ENCODE results near the gene TMED5.

DNA sequence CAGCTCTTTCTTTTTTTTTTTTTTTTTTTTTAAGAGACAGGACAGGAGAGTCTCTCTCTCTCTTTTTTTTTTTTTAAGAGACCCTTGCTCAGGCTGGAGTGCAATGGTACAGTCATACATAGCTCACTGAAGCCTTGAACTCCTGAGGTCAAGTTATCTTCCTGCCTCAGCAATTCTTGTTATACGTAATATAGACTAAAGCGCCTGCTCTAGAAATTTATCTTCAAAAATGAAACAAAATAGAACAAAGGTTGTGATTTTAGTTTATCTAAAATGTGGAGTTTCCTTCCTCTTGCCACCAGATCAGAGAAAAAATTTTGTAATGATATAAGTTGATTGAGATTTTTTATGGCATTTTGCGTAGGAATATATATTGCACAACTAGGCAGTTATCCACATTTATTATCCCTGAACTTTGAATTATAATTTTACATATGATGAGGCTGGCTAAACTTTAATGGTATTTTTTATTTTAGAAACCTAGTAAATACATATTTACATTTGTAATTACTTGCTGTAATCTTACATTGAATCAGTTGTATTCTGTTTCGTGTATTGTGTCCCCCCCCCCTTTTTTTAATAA lies 56.9 kb downstream of the TMED5 start:
- TF ChIP-seq RFX5 (IDR thresholded peaks at IDR 0.05; ENCODE audit: low read depth, low read length) = no peak
- TF ChIP-seq, protein P1, sequence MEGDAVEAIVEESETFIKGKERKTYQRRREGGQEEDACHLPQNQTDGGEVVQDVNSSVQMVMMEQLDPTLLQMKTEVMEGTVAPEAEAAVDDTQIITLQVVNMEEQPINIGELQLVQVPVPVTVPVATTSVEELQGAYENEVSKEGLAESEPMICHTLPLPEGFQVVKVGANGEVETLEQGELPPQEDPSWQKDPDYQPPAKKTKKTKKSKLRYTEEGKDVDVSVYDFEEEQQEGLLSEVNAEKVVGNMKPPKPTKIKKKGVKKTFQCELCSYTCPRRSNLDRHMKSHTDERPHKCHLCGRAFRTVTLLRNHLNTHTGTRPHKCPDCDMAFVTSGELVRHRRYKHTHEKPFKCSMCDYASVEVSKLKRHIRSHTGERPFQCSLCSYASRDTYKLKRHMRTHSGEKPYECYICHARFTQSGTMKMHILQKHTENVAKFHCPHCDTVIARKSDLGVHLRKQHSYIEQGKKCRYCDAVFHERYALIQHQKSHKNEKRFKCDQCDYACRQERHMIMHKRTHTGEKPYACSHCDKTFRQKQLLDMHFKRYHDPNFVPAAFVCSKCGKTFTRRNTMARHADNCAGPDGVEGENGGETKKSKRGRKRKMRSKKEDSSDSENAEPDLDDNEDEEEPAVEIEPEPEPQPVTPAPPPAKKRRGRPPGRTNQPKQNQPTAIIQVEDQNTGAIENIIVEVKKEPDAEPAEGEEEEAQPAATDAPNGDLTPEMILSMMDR (conservative IDR thresholded peaks at IDR 0.05; ENCODE audit: low read depth, low read length) = no peak
- TF ChIP-seq POLR2A (IDR thresholded peaks at IDR 0.05; ENCODE audit: low read depth, low read length) = no peak
- no peak for TF ChIP-seq NFE2L2 (IDR thresholded peaks at IDR 0.05; ENCODE audit: low read depth, low read length)
- no peak for TF ChIP-seq CHD1 (IDR thresholded peaks at IDR 0.05; ENCODE audit: low read depth, low read length)
- no peak; the same call in 1 of the 2 replicates for TF ChIP-seq MAFK (IDR thresholded peaks at IDR 0.05; ENCODE audit: low read depth, low read length)
- no peak for TF ChIP-seq MXI1 (IDR thresholded peaks at IDR 0.05; ENCODE audit: borderline replicate concordance, low read depth, low read length)
- TF ChIP-seq MAZ (IDR thresholded peaks at IDR 0.05; ENCODE audit: borderline replicate concordance, low read depth, low read length) = no peak
- TF ChIP-seq RAD21 (IDR thresholded peaks at IDR 0.05; ENCODE audit: low read length) = no peak
- no peak for TF ChIP-seq SMC3 (IDR thresholded peaks at IDR 0.05; ENCODE audit: low read depth, low read length)
- no peak for TF ChIP-seq RCOR1 (IDR thresholded peaks at IDR 0.05; ENCODE audit: insufficient replicate concordance, low read length)
- TF ChIP-seq, protein P2, sequence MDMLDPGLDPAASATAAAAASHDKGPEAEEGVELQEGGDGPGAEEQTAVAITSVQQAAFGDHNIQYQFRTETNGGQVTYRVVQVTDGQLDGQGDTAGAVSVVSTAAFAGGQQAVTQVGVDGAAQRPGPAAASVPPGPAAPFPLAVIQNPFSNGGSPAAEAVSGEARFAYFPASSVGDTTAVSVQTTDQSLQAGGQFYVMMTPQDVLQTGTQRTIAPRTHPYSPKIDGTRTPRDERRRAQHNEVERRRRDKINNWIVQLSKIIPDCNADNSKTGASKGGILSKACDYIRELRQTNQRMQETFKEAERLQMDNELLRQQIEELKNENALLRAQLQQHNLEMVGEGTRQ (IDR thresholded peaks at IDR 0.05; ENCODE audit: low read depth, low read length) = no peak

Data from IMR-90 (cell line).